GM12878 (cell line): ENCODE results near the gene ABR. TPM values are rescaled to one million over a fixed set of nuclear protein-coding genes. Genes with fewer than 3 reads are reported as not detected.

ENCODE experiments used
- ATAC-seq: fragments of 200-7000 bp; cut with Tn5 transposase; 3 replicates; pipeline ENCODE4 v1.9.1; 2020; ENCODE audit warnings: mild to moderate bottlenecking, moderate library complexity
- BruUV-seq: library from RNA; stranded (reverse); fragments of 400-500 nt; replicated peaks from 2 replicates; lab custom pipeline; 2021; lab: Mats Ljungman, UMichigan
- CTCF ChIA-PET: fragments of 300-600 bp; sonication (Branson Sonifier 250); formaldehyde crosslinking; extraction: SDS; loops from one replicate; lab custom pipeline; 2021; ENCODE audit warnings: inconsistent platforms; lab: Yijun Ruan, JAX
- POLR2A ChIA-PET: fragments of 350-600 bp; formaldehyde crosslinking; extraction: SDS; loops from one replicate; lab custom pipeline; 2021; ENCODE audit warnings: inconsistent platforms; lab: Charles Lee
- RAD21 ChIA-PET: fragments of 300-600 bp; sonication (Branson Sonifier 250); formaldehyde crosslinking; loops from one replicate; lab custom pipeline; 2023; ENCODE audit warnings: antibody characterized with exemption; ENCODE audit not compliant: unreplicated experiment; lab: Charles Lee
- SMC1A ChIA-PET: fragments of 300-600 bp; sonication (Branson Sonifier 250); formaldehyde crosslinking; loops from one replicate; lab custom pipeline; 2023; ENCODE audit not compliant: unreplicated experiment, uncharacterized antibody; lab: Charles Lee
- DNase-seq: peaks from one replicate; pipeline ENCODE4 v3.0.0-alpha.2; 2011; ENCODE audit warnings: low read depth, low spot score
- FAIRE-seq: peaks from 3 replicates; lab custom pipeline; 2011; peaks lifted over from hg19 to GRCh38; lab: Jason Lieb, UNC
- H2AFZ ChIP-seq: 2 replicates; pipeline ENCODE4 v1.6.0; 2011; ENCODE audit warnings: low read depth, low read length, control low read depth; ENCODE audit not compliant: control insufficient read depth
- H3K27ac ChIP-seq: 2 replicates; pipeline ENCODE4 v1.5.1; 2011; ENCODE audit warnings: control low read depth; ENCODE audit not compliant: control insufficient read depth, insufficient read depth
- H3K27me3 ChIP-seq, 2 experiments: replicated peaks in 1 of 2; 2 replicates each; pipeline versions ENCODE4 v1.6.0 to v1.6.1; 2011; ENCODE audit warnings: low read length in 1 of 2; ENCODE audit not compliant: control insufficient read depth in 2 of 2, insufficient read depth in 2 of 2
- H3K36me3 ChIP-seq, 2 experiments: 2 replicates each; pipeline ENCODE4 v1.5.1; 2011; ENCODE audit warnings: low read length in 1 of 2; ENCODE audit not compliant: control insufficient read depth in 2 of 2, insufficient read depth in 2 of 2
- H3K4me1 ChIP-seq: 2 replicates; pipeline ENCODE4 v1.6.1; 2011; ENCODE audit warnings: mild to moderate bottlenecking, low read length, moderate library complexity, mixed read lengths; ENCODE audit not compliant: control insufficient read depth, insufficient read depth
- H3K4me2 ChIP-seq: 2 replicates; pipeline ENCODE4 v1.6.0; 2011; ENCODE audit warnings: control low read depth; ENCODE audit not compliant: control insufficient read depth, insufficient read depth
- H3K4me3 ChIP-seq: fragments of 200-600 bp; sonication (generic); 2 replicates; pipeline ENCODE4 v1.5.1; 2016
- H3K79me2 ChIP-seq: 2 replicates; pipeline ENCODE4 v1.6.0; 2011; ENCODE audit warnings: low read length; ENCODE audit not compliant: control insufficient read depth, insufficient read depth
- H3K9ac ChIP-seq: 2 replicates; pipeline ENCODE4 v1.8.0; 2011; ENCODE audit warnings: low read length, control low read depth, mixed read lengths; ENCODE audit not compliant: control insufficient read depth, insufficient read depth
- H3K9me3 ChIP-seq: replicated peaks from 3 replicates; pipeline ENCODE4 v1.5.1; 2011; ENCODE audit warnings: mild to moderate bottlenecking, low read length; ENCODE audit not compliant: control insufficient read depth, insufficient read depth
- H4K20me1 ChIP-seq: 2 replicates; pipeline ENCODE4 v1.6.0; 2011; ENCODE audit not compliant: control insufficient read depth, insufficient read depth
- ATF7 ChIP-seq: fragments of 450-650 bp; IDR thresholded peaks from 2 replicates; pipeline ENCODE4 v1.6.1; 2016; ENCODE audit warnings: low read depth, mild to moderate bottlenecking
- BRCA1 ChIP-seq: IDR thresholded peaks from 2 replicates; pipeline ENCODE4 v1.6.1; 2011; ENCODE audit warnings: low read depth, low read length, improper control_type of control experiment
- FOXK2 ChIP-seq: fragments of 450-650 bp; IDR thresholded peaks from 2 replicates; pipeline ENCODE4 v1.6.1; 2017; ENCODE audit warnings: mild to moderate bottlenecking, moderate library complexity
- GABPA ChIP-seq: IDR thresholded peaks from 2 replicates; pipeline ENCODE4 v1.6.1; 2014; ENCODE audit warnings: antibody characterized with exemption, low read depth, mild to moderate bottlenecking, inconsistent platforms
- JUND ChIP-seq: IDR thresholded peaks from 2 replicates; pipeline ENCODE4 v1.6.1; 2012; ENCODE audit warnings: low read depth, mild to moderate bottlenecking, low read length, improper control_type of control experiment, moderate library complexity
- KAT2A ChIP-seq: conservative IDR thresholded peaks from 2 replicates; pipeline ENCODE4 v1.6.1; 2011; ENCODE audit warnings: low read depth, low read length; ENCODE audit not compliant: control insufficient read depth
- KDM1A ChIP-seq: fragments of 200-600 bp; sonication (generic); IDR thresholded peaks from 2 replicates; pipeline ENCODE4 v1.6.1; 2016; ENCODE audit warnings: borderline replicate concordance
- MTA3 ChIP-seq: IDR thresholded peaks from 2 replicates; pipeline ENCODE4 v1.6.1; 2012; ENCODE audit warnings: low read length, inconsistent platforms, borderline replicate concordance
- PML ChIP-seq: IDR thresholded peaks from 2 replicates; pipeline ENCODE4 v1.6.1; 2012; ENCODE audit warnings: low read length, inconsistent platforms
- POLR2AphosphoS2 ChIP-seq: IDR thresholded peaks from 2 replicates; pipeline ENCODE4 v1.6.1; 2011; ENCODE audit warnings: low read depth, mild to moderate bottlenecking, low read length, improper control_type of control experiment, moderate library complexity
- POLR2AphosphoS5 ChIP-seq: IDR thresholded peaks from 2 replicates; pipeline ENCODE4 v1.6.1; 2011; ENCODE audit warnings: mild to moderate bottlenecking, low read length, inconsistent platforms
- WGBS: methylation state at CpG from one replicate; pipeline ENCODE4 v1.1.6; 2016; ENCODE audit warnings: low lambda C conversion rate; ENCODE audit not compliant: insufficient replicate concordance, insufficient coverage; ENCODE audit errors: missing lambda C conversion rate; 5-methylcytosine and 5-hydroxymethylcytosine counted together
- in situ Hi-C: fragments of 300-500 bp; cut with MboI; formaldehyde crosslinking; loops from 9 replicates; pipeline ENCODE4 v1.14.3; 2018; ENCODE audit warnings: mixed read lengths
- intact Hi-C: fragments of 100-400 bp; cut with micrococcal nuclease; formaldehyde crosslinking; loops from one replicate; pipeline ENCODE4 v1.14.2; 2022; ENCODE audit not compliant: unreplicated experiment
- polyA plus RNA-seq, 11 experiments: library from polyadenylated mRNA; depleted of rRNA in 4 of 11; unstranded in 6 of 11; stranded (reverse) in 5 of 11; fragments of >200 nt; fragmentation: Nextera tagmentation in 4 of 11; fragmentation: Illumina TruSeq in 1 of 11; extraction: Ambion mirVana in 4 of 11; extraction: Trizol in 1 of 11; gene quantifications; 1 replicate in 1 of 11; 2 replicates in 10 of 11; pipeline versions ENCODE4 v1.2.1 to v1.2.3, GENCODE V29; 2011 to 2016; ENCODE audit warnings: inconsistent platforms in 2 of 11, missing spikeins in 2 of 11, low read depth in 1 of 11
- total RNA-seq, 4 experiments: library from RNA; depleted of rRNA in 3 of 4; stranded (reverse); fragments of >200 nt in 3 of 4; fragmentation: Illumina TruSeq in 1 of 4; extraction: Trizol in 1 of 4; gene quantifications; 2 replicates each; pipeline versions ENCODE4 v1.2.1 to v1.2.3, GENCODE V29; 2013 to 2021
- TF ChIP-seq, protein P1 (sequence below): IDR thresholded peaks from 2 replicates; pipeline ENCODE4 v1.6.1; 2012; ENCODE audit warnings: low read depth, low read length, improper control_type of control experiment
- TF ChIP-seq, protein P2 (sequence below): fragments of 450-650 bp; IDR thresholded peaks from 2 replicates; pipeline ENCODE4 v1.6.1; 2017; ENCODE audit warnings: mild to moderate bottlenecking, moderate library complexity
- TF ChIP-seq, protein P3 (sequence below): fragments of 450-650 bp; IDR thresholded peaks from 2 replicates; pipeline ENCODE4 v1.6.1; 2017; ENCODE audit warnings: mild to moderate bottlenecking
- TF ChIP-seq, protein P4 (sequence below): IDR thresholded peaks from 2 replicates; pipeline ENCODE4 v1.6.1; 2011; ENCODE audit warnings: low read depth, mild to moderate bottlenecking, low read length, moderate library complexity, borderline replicate concordance; ENCODE audit errors: extremely low read depth
- TF ChIP-seq, protein P5 (sequence below): fragments of 450-650 bp; IDR thresholded peaks from 2 replicates; pipeline ENCODE4 v1.6.1; 2016; ENCODE audit warnings: mild to moderate bottlenecking

ABR gene
- total and polyA plus RNA-seq, 10 of the 15 experiments (the other 5 are each of a cell fraction or from before 2014, with no cell fraction given), result 1.4 to 112 (median 30.0) TPM

DNA sequence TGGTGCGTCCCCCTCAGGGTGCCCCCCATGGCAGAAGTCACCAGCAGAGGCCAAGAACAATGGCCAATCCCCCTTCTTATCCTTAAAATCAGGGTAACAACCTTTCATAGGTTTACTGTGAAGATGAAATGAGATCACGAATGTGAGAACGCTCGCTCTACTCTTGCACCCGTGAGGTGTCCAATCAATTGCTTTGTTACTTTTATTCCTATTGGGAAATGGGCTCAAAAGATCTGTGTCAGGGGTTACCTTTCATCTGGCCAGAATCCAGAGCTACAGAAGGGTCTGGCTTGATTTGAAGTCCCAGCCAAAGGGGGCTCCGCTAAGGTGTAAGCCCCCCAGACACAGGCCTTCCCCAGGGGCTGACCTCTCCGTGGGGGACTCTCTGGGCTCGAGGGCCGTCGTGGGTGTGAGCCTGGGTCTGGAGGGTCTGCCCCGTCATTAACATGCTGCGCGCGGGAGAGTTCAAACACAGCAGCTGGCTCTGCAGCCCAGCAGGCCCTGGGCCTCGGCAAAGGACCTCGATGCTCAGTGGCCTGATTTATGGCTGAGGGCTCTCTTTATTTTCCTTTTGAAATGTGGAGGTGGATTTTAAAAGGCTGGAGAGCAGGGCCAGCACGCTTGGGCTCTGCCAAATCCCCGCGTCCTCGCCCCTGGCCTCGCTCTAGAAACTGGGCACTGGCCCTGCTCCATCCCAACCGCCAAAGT is 10.4 kb downstream of the ABR start:
- RAD21 ChIA-PET, result no interaction called here
- ATAC-seq (no peak), DNase-seq (no peak), FAIRE-seq (no peak)
- no peak overlapping the region for H3K27ac ChIP-seq
- SMC1A ChIA-PET, result no interaction called here
- H4K20me1 ChIP-seq, result 0 out of 2 replicates have a peak, but pooled peaks cover 4% of the 10 kb centered on the region
- 86% methylated on average over 22 of the region's 22 CpGs for WGBS
- in situ Hi-C loops, result no loop called here
- no peak overlapping the region for H2AFZ ChIP-seq
- no peaks in the 10 kb centered on the region for H3K9me3 ChIP-seq
- H3K36me3 ChIP-seq, result peaks cover 0 to 2% of the 10 kb centered on the region in 2 experiments; a peak in 2 of 4 replicates
- intact Hi-C loops, result no loop called here
- CTCF ChIA-PET, result interaction anchor here (0.7 kb wide), 1 partner anchor 51 kb away, joined by 3 read pairs; no protein-coding TSS in a partner anchor
- POLR2A ChIA-PET, result no interaction called here
- H3K79me2 ChIP-seq, result peaks cover 24% of the 10 kb centered on the region
- BruUV-seq, result no TSS peak
- no peak overlapping the region for H3K9ac ChIP-seq
- H3K4me3 ChIP-seq, result no peak overlapping the region
- no peaks in the 10 kb centered on the region for H3K27me3 ChIP-seq
- peaks cover 8% of the 10 kb centered on the region for H3K4me1 ChIP-seq
- H3K4me2 ChIP-seq, result no peak overlapping the region
- TF ChIP-seq, protein P1, sequence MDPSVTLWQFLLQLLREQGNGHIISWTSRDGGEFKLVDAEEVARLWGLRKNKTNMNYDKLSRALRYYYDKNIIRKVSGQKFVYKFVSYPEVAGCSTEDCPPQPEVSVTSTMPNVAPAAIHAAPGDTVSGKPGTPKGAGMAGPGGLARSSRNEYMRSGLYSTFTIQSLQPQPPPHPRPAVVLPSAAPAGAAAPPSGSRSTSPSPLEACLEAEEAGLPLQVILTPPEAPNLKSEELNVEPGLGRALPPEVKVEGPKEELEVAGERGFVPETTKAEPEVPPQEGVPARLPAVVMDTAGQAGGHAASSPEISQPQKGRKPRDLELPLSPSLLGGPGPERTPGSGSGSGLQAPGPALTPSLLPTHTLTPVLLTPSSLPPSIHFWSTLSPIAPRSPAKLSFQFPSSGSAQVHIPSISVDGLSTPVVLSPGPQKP, result no peak
- TF ChIP-seq POLR2AphosphoS2 (no peak), POLR2AphosphoS5 (no peak), PML (no peak), FOXK2 (no peak), KDM1A (no peak), BRCA1 (no peak), KAT2A (no peak), MTA3 (no peak), GABPA (no peak), ATF7 (no peak), JUND (no peak)
- TF ChIP-seq, protein P2, sequence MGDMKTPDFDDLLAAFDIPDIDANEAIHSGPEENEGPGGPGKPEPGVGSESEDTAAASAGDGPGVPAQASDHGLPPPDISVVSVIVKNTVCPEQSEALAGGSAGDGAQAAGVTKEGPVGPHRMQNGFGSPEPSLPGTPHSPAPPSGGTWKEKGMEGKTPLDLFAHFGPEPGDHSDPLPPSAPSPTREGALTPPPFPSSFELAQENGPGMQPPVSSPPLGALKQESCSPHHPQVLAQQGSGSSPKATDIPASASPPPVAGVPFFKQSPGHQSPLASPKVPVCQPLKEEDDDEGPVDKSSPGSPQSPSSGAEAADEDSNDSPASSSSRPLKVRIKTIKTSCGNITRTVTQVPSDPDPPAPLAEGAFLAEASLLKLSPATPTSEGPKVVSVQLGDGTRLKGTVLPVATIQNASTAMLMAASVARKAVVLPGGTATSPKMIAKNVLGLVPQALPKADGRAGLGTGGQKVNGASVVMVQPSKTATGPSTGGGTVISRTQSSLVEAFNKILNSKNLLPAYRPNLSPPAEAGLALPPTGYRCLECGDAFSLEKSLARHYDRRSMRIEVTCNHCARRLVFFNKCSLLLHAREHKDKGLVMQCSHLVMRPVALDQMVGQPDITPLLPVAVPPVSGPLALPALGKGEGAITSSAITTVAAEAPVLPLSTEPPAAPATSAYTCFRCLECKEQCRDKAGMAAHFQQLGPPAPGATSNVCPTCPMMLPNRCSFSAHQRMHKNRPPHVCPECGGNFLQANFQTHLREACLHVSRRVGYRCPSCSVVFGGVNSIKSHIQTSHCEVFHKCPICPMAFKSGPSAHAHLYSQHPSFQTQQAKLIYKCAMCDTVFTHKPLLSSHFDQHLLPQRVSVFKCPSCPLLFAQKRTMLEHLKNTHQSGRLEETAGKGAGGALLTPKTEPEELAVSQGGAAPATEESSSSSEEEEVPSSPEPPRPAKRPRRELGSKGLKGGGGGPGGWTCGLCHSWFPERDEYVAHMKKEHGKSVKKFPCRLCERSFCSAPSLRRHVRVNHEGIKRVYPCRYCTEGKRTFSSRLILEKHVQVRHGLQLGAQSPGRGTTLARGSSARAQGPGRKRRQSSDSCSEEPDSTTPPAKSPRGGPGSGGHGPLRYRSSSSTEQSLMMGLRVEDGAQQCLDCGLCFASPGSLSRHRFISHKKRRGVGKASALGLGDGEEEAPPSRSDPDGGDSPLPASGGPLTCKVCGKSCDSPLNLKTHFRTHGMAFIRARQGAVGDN, result no peak
- TF ChIP-seq, protein P3, sequence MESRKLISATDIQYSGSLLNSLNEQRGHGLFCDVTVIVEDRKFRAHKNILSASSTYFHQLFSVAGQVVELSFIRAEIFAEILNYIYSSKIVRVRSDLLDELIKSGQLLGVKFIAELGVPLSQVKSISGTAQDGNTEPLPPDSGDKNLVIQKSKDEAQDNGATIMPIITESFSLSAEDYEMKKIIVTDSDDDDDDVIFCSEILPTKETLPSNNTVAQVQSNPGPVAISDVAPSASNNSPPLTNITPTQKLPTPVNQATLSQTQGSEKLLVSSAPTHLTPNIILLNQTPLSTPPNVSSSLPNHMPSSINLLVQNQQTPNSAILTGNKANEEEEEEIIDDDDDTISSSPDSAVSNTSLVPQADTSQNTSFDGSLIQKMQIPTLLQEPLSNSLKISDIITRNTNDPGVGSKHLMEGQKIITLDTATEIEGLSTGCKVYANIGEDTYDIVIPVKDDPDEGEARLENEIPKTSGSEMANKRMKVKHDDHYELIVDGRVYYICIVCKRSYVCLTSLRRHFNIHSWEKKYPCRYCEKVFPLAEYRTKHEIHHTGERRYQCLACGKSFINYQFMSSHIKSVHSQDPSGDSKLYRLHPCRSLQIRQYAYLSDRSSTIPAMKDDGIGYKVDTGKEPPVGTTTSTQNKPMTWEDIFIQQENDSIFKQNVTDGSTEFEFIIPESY, result no peak
- TF ChIP-seq, protein P4, sequence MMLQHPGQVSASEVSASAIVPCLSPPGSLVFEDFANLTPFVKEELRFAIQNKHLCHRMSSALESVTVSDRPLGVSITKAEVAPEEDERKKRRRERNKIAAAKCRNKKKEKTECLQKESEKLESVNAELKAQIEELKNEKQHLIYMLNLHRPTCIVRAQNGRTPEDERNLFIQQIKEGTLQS, result no peak
- TF ChIP-seq, protein P5, sequence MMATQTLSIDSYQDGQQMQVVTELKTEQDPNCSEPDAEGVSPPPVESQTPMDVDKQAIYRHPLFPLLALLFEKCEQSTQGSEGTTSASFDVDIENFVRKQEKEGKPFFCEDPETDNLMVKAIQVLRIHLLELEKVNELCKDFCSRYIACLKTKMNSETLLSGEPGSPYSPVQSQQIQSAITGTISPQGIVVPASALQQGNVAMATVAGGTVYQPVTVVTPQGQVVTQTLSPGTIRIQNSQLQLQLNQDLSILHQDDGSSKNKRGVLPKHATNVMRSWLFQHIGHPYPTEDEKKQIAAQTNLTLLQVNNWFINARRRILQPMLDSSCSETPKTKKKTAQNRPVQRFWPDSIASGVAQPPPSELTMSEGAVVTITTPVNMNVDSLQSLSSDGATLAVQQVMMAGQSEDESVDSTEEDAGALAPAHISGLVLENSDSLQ, result no peak
